ENCODE data around the gene SMIM41.

GRCh38 chr12:52121824-52122539 lies 42.5 kb downstream of the SMIM41 start:
- TF ChIP-seq CTCF (IDR thresholded peaks at IDR 0.05; ENCODE audit: low read depth, low read length, poor library complexity, severe bottlenecking) (peak; percentile 93), EZH2phosphoT487 (IDR thresholded peaks at IDR 0.05; ENCODE audit: borderline replicate concordance, low read length) (no peak)

Data from DOHH2 (cell line).